GM12875 (cell line): ENCODE data around the gene ZNF587B.
"Not testable (repeated sequence)": the region's sequence is repeated elsewhere in the genome, so short reads cannot be mapped to it uniquely, and the experiment has no call there.

Experiments
- H3K4me3 ChIP-seq: one replicate; pipeline ENCODE4 v1.5.1; 2011; ENCODE audit warnings: low read depth, low read length, control low read depth
- CTCF ChIP-seq: IDR thresholded peaks from 2 replicates; pipeline ENCODE4 v1.5.1; 2011; ENCODE audit warnings: low read depth, mild to moderate bottlenecking, control low read depth, inconsistent platforms, low read length, moderate library complexity, borderline replicate concordance; ENCODE audit not compliant: insufficient read depth

The ZNF587B gene

DNA sequence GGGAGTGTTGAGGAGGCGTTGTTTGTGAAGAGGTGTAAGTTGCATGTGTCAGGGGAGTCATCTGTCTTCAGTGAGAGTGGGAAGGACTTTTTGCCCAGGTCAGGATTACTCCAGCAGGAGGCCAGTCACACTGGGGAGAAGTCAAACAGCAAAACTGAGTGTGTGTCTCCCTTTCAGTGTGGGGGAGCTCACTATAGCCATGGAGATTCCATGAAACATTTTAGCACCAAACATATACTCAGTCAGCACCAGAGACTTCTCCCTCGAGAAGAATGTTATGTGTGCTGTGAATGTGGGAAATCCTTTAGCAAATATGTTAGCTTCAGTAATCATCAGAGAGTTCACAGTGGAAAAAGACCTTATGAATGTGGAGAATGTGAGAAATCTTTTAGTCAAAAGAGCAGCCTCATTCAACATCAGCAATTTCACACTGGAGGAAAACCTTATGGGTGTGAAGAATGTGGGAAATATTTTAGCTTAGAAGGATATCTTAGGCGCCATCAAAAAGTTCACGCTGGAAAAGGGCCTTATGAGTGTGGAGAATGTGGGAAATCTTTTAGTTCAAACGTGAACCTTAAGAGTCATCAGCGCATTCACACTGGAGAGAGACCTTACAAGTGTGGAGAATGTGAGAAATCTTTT, 11.1 kb downstream of the ZNF587B start:
- no peak overlapping the region for H3K4me3 ChIP-seq
- no peak for TF ChIP-seq CTCF

DNA sequence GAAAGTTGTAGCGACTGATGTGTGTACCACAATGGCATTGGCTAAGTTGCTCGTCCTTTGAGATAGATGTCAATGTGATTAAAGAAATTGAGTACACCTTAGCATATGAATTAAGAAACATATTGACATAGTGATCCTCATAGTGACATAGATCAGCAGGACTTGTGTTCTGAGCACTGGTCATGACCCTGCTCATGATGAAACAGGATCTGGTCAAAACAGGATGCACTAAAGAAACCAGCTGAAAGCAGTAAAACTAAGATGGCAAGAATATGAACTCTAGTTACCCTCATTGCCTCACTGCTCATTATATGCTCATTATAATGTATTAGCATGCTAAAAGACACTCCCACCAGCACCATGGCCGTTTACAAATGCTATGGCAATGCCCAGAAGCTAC, 17.1 kb downstream of the ZNF587B start:
- not testable (repeated sequence) for H3K4me3 ChIP-seq

- peak overlapping the region; percentile 72 for H3K4me3 ChIP-seq
Observed at GRCh38 chr19:57849162-57849665, 19.1 kb downstream of the ZNF587B start.

DNA sequence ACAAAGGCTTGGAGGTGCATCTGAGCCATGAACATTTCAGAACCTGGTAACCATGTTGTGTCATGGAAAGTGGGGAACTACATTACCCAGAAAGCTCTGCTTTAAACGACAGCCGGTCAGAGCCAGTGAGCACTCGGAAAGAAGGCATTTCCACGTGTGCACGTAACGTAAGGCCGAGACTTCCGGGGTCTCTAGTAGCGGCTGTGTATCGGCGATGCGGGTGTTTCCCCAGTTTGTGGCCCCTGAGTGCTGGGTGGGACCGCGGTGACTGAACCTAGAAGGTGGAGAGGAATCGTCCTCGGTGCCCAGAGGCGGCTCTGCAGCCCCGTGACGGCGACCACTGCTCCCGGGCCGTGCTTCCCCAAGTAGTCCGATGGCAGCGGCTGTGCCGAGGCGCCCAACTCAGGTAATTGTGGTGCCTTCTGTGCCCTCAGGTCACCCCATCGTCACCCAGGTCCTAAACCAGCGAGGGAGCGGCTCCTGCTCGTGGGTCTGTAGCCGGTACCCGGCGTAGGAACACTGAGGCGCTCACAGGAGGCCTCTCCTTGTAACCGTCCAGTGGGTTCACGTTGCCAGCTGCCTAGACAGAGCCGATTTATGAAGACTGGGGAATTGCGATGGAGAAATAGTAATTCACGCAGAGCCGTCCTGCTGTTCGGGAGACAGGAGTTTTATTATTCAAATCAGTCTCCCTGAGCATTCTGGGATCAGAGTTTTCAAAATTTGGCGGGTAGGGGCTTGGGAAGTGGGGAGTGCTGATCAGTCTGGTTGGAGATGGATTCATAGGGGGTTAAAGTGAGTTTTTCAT, 19.8 kb downstream of the ZNF587B start, which contains the start of gene ZNF587:
Gene ZNF587, plus strand, starts transcription at position 194 of the 808 bp plus-strand sequence. Its CDS starts 180 bp downstream, at position 374.
- H3K4me3 ChIP-seq = peak within 1 kb of the TSS; percentile 72

DNA sequence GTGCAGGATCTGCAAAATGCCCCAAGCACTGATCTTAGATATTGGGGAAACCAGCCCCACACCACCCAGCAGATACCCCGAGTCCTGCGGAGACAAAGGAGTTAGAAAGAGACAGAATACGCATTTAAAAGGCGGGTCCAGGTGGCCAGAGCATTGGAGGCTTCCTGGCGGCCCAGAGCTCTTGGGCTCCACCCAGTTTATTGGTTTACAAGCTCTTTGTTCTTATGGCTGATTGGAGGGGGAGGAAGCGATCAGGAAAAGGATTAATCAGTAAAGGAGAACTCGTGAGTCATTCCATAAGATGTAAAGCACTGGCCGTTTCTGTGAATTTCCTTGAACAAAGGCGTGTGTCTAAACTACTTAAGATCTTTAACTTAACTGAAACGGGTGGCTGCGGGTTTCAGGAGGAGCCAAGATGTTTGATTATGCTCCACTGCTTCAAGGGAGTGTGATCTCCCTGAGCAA, 20.5 kb downstream of the ZNF587B start:
- peak overlapping the region; percentile 72 for H3K4me3 ChIP-seq
- TF ChIP-seq CTCF = no peak

GRCh38 chr19:57851812-57852603, 21.9 kb downstream of the ZNF587B start:
- H3K4me3 ChIP-seq = not testable (repeated sequence)

- H3K4me3 ChIP-seq = not testable (repeated sequence)
Observed at GRCh38 chr19:57854117-57854516, 24.0 kb downstream of the ZNF587B start.

- H3K4me3 ChIP-seq = not testable (repeated sequence)
Observed at GRCh38 chr19:57862351-57862750, 32.3 kb downstream of the ZNF587B start.

DNA sequence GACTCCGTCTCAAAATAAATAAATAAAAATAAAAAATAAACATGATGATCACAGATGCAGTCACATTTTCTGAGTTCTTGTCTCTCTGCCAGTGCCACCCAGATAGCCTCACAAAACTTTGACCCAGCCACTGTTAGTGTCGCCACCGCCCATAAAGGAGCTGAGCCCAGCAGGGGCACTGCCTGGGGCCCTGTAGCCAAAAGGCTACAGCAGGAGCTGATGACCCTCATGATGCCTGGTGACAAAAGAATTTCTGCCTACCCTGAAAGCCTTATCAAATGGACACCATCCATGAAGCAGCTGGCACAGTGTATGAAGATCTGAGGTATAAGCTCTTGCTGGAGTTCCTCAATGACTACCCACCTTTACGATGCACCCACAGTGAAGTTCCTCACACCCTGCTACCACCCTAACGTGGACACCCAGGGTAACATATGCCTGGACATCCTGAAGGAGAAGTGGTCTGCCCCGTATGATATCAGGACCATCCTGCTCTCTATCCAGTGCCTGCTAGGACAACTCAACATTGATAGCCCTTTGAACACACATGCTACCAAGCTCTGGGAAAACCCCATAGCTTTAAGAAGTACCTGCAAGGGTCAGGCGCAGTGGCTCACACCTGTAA, 37.9 kb downstream of the ZNF587B start:
- H3K4me3 ChIP-seq = no peak overlapping the region
- no peak for TF ChIP-seq CTCF

GRCh38 chr19:57869655-57870054, 39.6 kb downstream of the ZNF587B start:
- not testable (repeated sequence) for H3K4me3 ChIP-seq
